Activated naive CD8-positive, alpha-beta T cell (primary cell): ENCODE measurements around the gene VRK2.

Experiments used
- H3K27ac Mint-ChIP-seq: one replicate; pipeline ENCODE4 v1.8.0; 2021; ENCODE audit warnings: mixed read lengths
- H3K27me3 Mint-ChIP-seq: one replicate; pipeline ENCODE4 v1.8.0; 2021; ENCODE audit warnings: mixed read lengths
- H3K36me3 Mint-ChIP-seq: one replicate; pipeline ENCODE4 v1.8.0; 2021; ENCODE audit warnings: mixed read lengths
- H3K4me1 Mint-ChIP-seq: one replicate; pipeline ENCODE4 v1.8.0; 2021; ENCODE audit warnings: low read depth, mixed read lengths
- H3K4me3 Mint-ChIP-seq: one replicate; pipeline ENCODE4 v1.8.0; 2021; ENCODE audit warnings: mild to moderate bottlenecking, mixed read lengths
- H3K9me3 Mint-ChIP-seq: one replicate; pipeline ENCODE4 v1.8.0; 2021; ENCODE audit warnings: low read depth, mixed read lengths

The VRK2 gene

GRCh38 chr2:58046585-58047372 lies at the start of gene VRK2:
VRK2 (plus strand) TSS chr2:58046806; CDS start chr2:58048832, 2,026 bp downstream.
- Mint-ChIP-seq H3K27me3 (no peaks in the 10 kb centered on the region), H3K4me1 (peaks cover 57% of the 10 kb centered on the region), H3K4me3 (peak within 1 kb of the TSS; percentile 89), H3K9me3 (no peaks in the 10 kb centered on the region), H3K27ac (peak within 1 kb of the TSS; percentile 91), H3K36me3 (peaks cover 6% of the 10 kb centered on the region)

- no peak overlapping the region for H3K27ac Mint-ChIP-seq
- no peak overlapping the region for H3K4me3 Mint-ChIP-seq
- peaks cover 3% of the 10 kb centered on the region for H3K36me3 Mint-ChIP-seq
- no peaks in the 10 kb centered on the region for H3K9me3 Mint-ChIP-seq
- H3K27me3 Mint-ChIP-seq: no peaks in the 10 kb centered on the region
- no peaks in the 10 kb centered on the region for H3K4me1 Mint-ChIP-seq
Observed at GRCh38 chr2:58006256-58006951, 40.2 kb upstream of the VRK2 start.

- H3K4me3 Mint-ChIP-seq: no peak overlapping the region
- no peaks in the 10 kb centered on the region for H3K4me1 Mint-ChIP-seq
- H3K27me3 Mint-ChIP-seq: no peaks in the 10 kb centered on the region
- no peak overlapping the region for H3K27ac Mint-ChIP-seq
- no peaks in the 10 kb centered on the region for H3K9me3 Mint-ChIP-seq
- H3K36me3 Mint-ChIP-seq: peaks cover 3% of the 10 kb centered on the region
Observed at GRCh38 chr2:58006952-58007284, 39.7 kb upstream of the VRK2 start.

GRCh38 chr2:58010599-58010998 lies 36.0 kb upstream of the VRK2 start:
- H3K36me3 Mint-ChIP-seq: peaks cover 3% of the 10 kb centered on the region
- no peak overlapping the region for H3K27ac Mint-ChIP-seq
- no peak overlapping the region for H3K4me3 Mint-ChIP-seq
- no peaks in the 10 kb centered on the region for H3K4me1 Mint-ChIP-seq
- no peaks in the 10 kb centered on the region for H3K27me3 Mint-ChIP-seq
- H3K9me3 Mint-ChIP-seq: no peaks in the 10 kb centered on the region

GRCh38 chr2:58019229-58019628 lies 27.4 kb upstream of the VRK2 start:
- Mint-ChIP-seq H3K4me3 (no peak overlapping the region), H3K9me3 (peaks cover 9% of the 10 kb centered on the region), H3K36me3 (peaks cover 9% of the 10 kb centered on the region), H3K27me3 (no peaks in the 10 kb centered on the region), H3K4me1 (peaks cover 10% of the 10 kb centered on the region), H3K27ac (no peak overlapping the region)

GRCh38 chr2:58025150-58025933 lies 21.3 kb upstream of the VRK2 start:
- Mint-ChIP-seq H3K27me3 (no peaks in the 10 kb centered on the region), H3K36me3 (peaks cover 10% of the 10 kb centered on the region), H3K27ac (no peak overlapping the region), H3K9me3 (peaks cover 4% of the 10 kb centered on the region), H3K4me3 (no peak overlapping the region), H3K4me1 (peaks cover 15% of the 10 kb centered on the region)

- no peak overlapping the region for H3K4me3 Mint-ChIP-seq
Observed at GRCh38 chr2:58027029-58027428, 19.6 kb upstream of the VRK2 start.

GRCh38 chr2:58030771-58031170 lies 15.8 kb upstream of the VRK2 start:
- peaks cover 4% of the 10 kb centered on the region for H3K4me1 Mint-ChIP-seq
- H3K27me3 Mint-ChIP-seq: no peaks in the 10 kb centered on the region
- no peak overlapping the region for H3K27ac Mint-ChIP-seq
- no peaks in the 10 kb centered on the region for H3K9me3 Mint-ChIP-seq
- H3K4me3 Mint-ChIP-seq: no peak overlapping the region
- H3K36me3 Mint-ChIP-seq: peaks cover 18% of the 10 kb centered on the region

More at GRCh38 chr2:58027029-58027428, 19.6 kb upstream of the VRK2 start:
- Mint-ChIP-seq H3K4me1 (peaks cover 15% of the 10 kb centered on the region), H3K36me3 (peaks cover 14% of the 10 kb centered on the region), H3K27ac (no peak overlapping the region), H3K9me3 (peaks cover 4% of the 10 kb centered on the region), H3K27me3 (no peaks in the 10 kb centered on the region)

GRCh38 chr2:58032016-58032763 lies 14.4 kb upstream of the VRK2 start:
- no peak overlapping the region for H3K4me3 Mint-ChIP-seq
- no peaks in the 10 kb centered on the region for H3K27me3 Mint-ChIP-seq
- no peaks in the 10 kb centered on the region for H3K9me3 Mint-ChIP-seq
- H3K36me3 Mint-ChIP-seq: peaks cover 14% of the 10 kb centered on the region
- H3K27ac Mint-ChIP-seq: no peak overlapping the region
- no peaks in the 10 kb centered on the region for H3K4me1 Mint-ChIP-seq

- Mint-ChIP-seq H3K4me1 (no peaks in the 10 kb centered on the region), H3K36me3 (peaks cover 17% of the 10 kb centered on the region), H3K4me3 (no peak overlapping the region), H3K27ac (no peak overlapping the region), H3K27me3 (no peaks in the 10 kb centered on the region), H3K9me3 (no peaks in the 10 kb centered on the region)
Observed at GRCh38 chr2:58032764-58033080, 13.9 kb upstream of the VRK2 start.

- Mint-ChIP-seq H3K27me3 (no peaks in the 10 kb centered on the region), H3K4me1 (no peaks in the 10 kb centered on the region), H3K27ac (no peak overlapping the region)
Observed at GRCh38 chr2:58033530-58033929, 13.1 kb upstream of the VRK2 start.

GRCh38 chr2:58035352-58035751 lies 11.3 kb upstream of the VRK2 start:
- Mint-ChIP-seq H3K4me3 (no peak overlapping the region), H3K36me3 (peaks cover 32% of the 10 kb centered on the region), H3K27ac (no peak overlapping the region), H3K4me1 (peaks cover 3% of the 10 kb centered on the region), H3K27me3 (no peaks in the 10 kb centered on the region), H3K9me3 (peaks cover 5% of the 10 kb centered on the region)

More at GRCh38 chr2:58033530-58033929, 13.1 kb upstream of the VRK2 start:
- peaks cover 4% of the 10 kb centered on the region for H3K9me3 Mint-ChIP-seq
- H3K36me3 Mint-ChIP-seq: peaks cover 25% of the 10 kb centered on the region
- no peak overlapping the region for H3K4me3 Mint-ChIP-seq

- peaks cover 18% of the 10 kb centered on the region for H3K4me1 Mint-ChIP-seq
- peaks cover 27% of the 10 kb centered on the region for H3K36me3 Mint-ChIP-seq
- H3K27me3 Mint-ChIP-seq: no peaks in the 10 kb centered on the region
- H3K4me3 Mint-ChIP-seq: no peak overlapping the region
- no peak overlapping the region for H3K27ac Mint-ChIP-seq
- peaks cover 5% of the 10 kb centered on the region for H3K9me3 Mint-ChIP-seq
Observed at GRCh38 chr2:58039170-58039611, 7.4 kb upstream of the VRK2 start.

GRCh38 chr2:58042486-58042970 lies 4.1 kb upstream of the VRK2 start:
- Mint-ChIP-seq H3K4me1 (peaks cover 36% of the 10 kb centered on the region), H3K4me3 (peak overlapping the region; percentile 18), H3K9me3 (peaks cover 5% of the 10 kb centered on the region), H3K27ac (peak overlapping the region; percentile 68), H3K36me3 (peaks cover 21% of the 10 kb centered on the region), H3K27me3 (no peaks in the 10 kb centered on the region)
